OCI-LY3 (cell line): ENCODE results near the gene DPY19L2.
"Not testable (repeated sequence)": the region's sequence is repeated elsewhere in the genome, so short reads cannot be mapped to it uniquely, and the experiment has no call there.

Experiments used
- H2AFZ ChIP-seq: fragments of 200-600, 300-600 bp; shearing (Covaris generic); 2 replicates; pipeline ENCODE4 v1.6.0; 2014; ENCODE audit warnings: antibody characterized with exemption, low read depth, low read length
- H3K27ac ChIP-seq: fragments of 200-600, 300-600 bp; sonication (generic); 2 replicates; pipeline ENCODE4 v1.5.1; 2014; ENCODE audit warnings: mild to moderate bottlenecking, low read length, moderate library complexity, mixed read lengths
- H3K27me3 ChIP-seq: fragments of 200-600, 300-600 bp; sonication (generic); 2 replicates; pipeline ENCODE4 v1.6.1; 2014; ENCODE audit warnings: low read depth, low read length, mixed read lengths
- H3K36me3 ChIP-seq: fragments of 200-600, 300-600 bp; sonication (generic); replicated peaks from 2 replicates; pipeline ENCODE3; 2014; ENCODE audit warnings: low read depth, low read length, mixed read lengths
- H3K4me1 ChIP-seq: fragments of 300-600, 200-600 bp; sonication (generic); 2 replicates; pipeline ENCODE4 v1.6.1; 2014; ENCODE audit warnings: low read length, mixed read lengths
- H3K4me2 ChIP-seq: fragments of 200-600, 300-600 bp; sonication (generic); 2 replicates; pipeline ENCODE4 v1.6.1; 2014; ENCODE audit warnings: low read length, mixed read lengths
- H3K4me3 ChIP-seq: fragments of 300-600, 200-600 bp; sonication (generic); 2 replicates; pipeline ENCODE4 v1.5.1; 2014; ENCODE audit warnings: antibody characterized with exemption, mild to moderate bottlenecking, low read length, moderate library complexity
- H3K79me2 ChIP-seq: fragments of 300-600, 200-600 bp; shearing (Covaris generic); 2 replicates; pipeline ENCODE4 v1.6.1; 2014; ENCODE audit warnings: mild to moderate bottlenecking, low read length, mixed read lengths
- H3K9ac ChIP-seq: fragments of 300-600, 200-600 bp; shearing (Covaris generic); 2 replicates; pipeline ENCODE4 v1.6.0; 2014; ENCODE audit warnings: mild to moderate bottlenecking, low read length, moderate library complexity
- H3K9me3 ChIP-seq: fragments of 200-600, 300-600 bp; shearing (Covaris generic); 2 replicates; pipeline ENCODE4 v1.6.1; 2014; ENCODE audit warnings: low read length, mixed read lengths; ENCODE audit not compliant: insufficient read depth
- H4K20me1 ChIP-seq: fragments of 200-600, 300-600 bp; sonication (generic); 2 replicates; pipeline ENCODE4 v1.6.1; 2016; ENCODE audit warnings: low read length, mixed read lengths; ENCODE audit not compliant: insufficient read depth
- EZH2phosphoT487 ChIP-seq: fragments of 200-600 bp; shearing (Covaris generic); IDR thresholded peaks from 2 replicates; pipeline ENCODE4 v1.6.1; 2018; ENCODE audit warnings: antibody characterized with exemption, mixed run types, low read depth

DPY19L2 gene

DNA sequence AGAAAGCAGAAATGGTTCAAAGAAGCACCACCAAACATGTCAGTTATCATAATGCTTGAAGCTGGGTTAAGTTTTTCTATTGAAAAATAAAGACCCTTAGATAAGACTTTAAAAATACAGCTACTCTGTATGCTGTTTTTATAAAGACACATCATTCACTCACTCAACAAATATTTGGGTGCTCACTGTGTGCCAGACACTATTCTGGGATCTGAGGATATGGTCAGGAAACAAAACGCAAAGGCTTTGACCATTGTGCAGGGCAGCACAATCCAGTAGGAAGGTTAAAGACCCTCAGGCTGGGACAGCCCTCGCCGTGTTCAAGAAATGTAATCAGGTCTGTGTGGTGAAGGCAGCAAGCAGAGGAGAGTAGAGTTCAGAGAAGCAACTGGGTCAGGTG lies 38.0 kb upstream of the DPY19L2 start:
- no peaks in the 10 kb centered on the region for H3K9me3 ChIP-seq
- TF ChIP-seq EZH2phosphoT487 = no peak
- no peaks in the 10 kb centered on the region for H3K27me3 ChIP-seq
- H3K27ac ChIP-seq = no peak overlapping the region
- H3K4me1 ChIP-seq = no peaks in the 10 kb centered on the region
- no peak overlapping the region for H3K4me3 ChIP-seq
- H2AFZ ChIP-seq = no peak overlapping the region
- H3K79me2 ChIP-seq = no peaks in the 10 kb centered on the region
- H3K9ac ChIP-seq = no peak overlapping the region
- no peaks in the 10 kb centered on the region for H3K36me3 ChIP-seq
- no peak overlapping the region for H3K4me2 ChIP-seq
- no peaks in the 10 kb centered on the region for H4K20me1 ChIP-seq

DNA sequence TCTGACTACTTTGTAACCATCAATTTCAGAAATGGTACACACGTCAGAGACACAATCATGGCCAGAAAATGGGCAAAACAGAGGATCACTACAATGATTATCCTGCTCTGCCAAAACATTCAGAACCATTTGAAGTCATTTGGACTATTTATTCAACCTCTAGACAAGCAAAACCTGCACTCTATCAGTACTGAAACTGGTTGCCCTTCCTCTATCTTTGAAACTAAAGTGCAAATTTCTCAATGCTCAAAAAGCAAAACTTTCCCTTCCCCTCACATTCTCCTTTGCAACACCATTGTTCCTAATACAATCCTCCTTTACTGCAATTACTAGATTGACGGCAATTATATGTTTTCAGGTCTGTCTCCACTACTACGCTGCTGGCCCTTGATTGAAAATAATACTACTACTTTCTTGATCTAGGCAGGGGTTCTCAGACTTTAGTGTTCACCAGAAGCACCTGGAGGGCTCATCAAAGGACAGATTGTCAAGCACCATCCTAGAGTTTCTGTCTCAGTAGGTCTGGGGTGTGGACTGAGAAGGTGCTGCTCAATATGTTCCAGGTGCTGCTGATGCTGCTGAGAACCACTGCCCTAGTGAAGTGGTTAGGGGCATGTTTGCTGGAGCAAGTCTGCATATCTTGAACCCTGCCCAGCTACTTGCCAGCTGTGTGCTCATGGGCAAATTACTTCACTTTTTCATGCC lies 31.5 kb upstream of the DPY19L2 start:
- H3K9me3 ChIP-seq, H3K9ac ChIP-seq, H4K20me1 ChIP-seq, H2AFZ ChIP-seq, H3K27ac ChIP-seq, H3K79me2 ChIP-seq, H3K36me3 ChIP-seq, H3K4me3 ChIP-seq, H3K4me1 ChIP-seq, H3K27me3 ChIP-seq: not testable (repeated sequence)
- H3K4me2 ChIP-seq = peak overlapping the region; percentile 32

DNA sequence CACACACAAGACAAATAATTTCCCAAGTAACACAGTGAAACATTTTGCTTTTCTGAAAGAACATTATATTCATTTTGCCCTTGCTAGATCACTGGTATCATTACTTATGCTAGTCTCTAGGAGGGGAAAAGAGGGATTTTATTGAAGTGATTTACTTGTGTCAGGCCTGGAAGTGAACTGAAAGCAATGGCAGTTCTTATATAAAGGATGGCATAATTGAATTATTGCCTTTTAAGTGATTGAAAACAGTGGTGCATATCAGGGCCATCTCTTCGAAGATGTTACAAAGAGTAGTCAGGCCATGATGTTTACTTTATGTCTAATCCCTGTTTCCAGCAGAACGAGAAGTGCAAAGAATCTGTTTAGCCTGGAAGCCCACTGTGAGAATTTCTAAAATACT lies 30.7 kb upstream of the DPY19L2 start:
- H3K9ac ChIP-seq, H3K9me3 ChIP-seq, H2AFZ ChIP-seq, H4K20me1 ChIP-seq, H3K4me3 ChIP-seq, H3K4me2 ChIP-seq, H3K36me3 ChIP-seq, H3K27ac ChIP-seq, H3K79me2 ChIP-seq, H3K4me1 ChIP-seq, H3K27me3 ChIP-seq: not testable (repeated sequence)

DNA sequence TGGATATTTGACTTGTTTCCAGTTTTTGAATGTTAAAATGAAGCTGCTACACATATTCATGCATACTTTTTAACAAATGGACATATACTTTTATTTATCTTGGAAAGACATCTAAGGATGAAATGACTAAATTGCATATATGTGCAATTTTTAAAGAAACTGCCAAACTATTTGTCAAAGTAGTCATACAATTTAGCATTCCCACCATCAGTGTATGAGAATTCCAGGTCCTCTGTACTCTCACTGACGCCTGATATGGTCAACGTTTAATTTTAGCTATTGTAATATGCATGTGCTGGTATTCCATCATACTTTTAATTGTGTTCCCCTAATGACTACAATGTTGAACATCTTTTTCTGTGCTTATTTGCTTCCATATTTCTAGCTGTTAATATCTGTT lies 22.5 kb upstream of the DPY19L2 start:
- not testable (repeated sequence) for H3K36me3 ChIP-seq, H3K4me2 ChIP-seq

DNA sequence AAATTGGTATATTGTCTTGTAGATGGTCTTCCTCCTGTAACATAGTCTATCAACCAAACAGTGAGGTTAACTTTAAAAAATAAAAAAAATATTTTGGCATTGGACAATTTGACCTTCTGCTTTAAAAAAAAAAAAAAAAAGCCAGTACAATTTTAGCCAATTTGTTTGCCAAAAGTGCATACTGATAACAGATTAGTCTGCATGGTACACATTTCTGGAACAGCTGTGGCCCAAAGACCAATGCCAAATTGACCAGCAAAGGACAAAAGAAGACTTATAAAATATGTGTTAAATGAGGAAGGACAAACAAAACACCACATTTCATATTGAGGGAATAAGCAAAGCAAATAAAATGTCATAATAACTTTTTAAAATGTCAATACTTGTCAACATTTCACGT lies 20.8 kb upstream of the DPY19L2 start:
- not testable (repeated sequence) for H3K4me1 ChIP-seq, H2AFZ ChIP-seq, H3K36me3 ChIP-seq, H3K9me3 ChIP-seq, H3K27ac ChIP-seq, H3K27me3 ChIP-seq, H3K4me2 ChIP-seq, H4K20me1 ChIP-seq, H3K4me3 ChIP-seq, H3K79me2 ChIP-seq, H3K9ac ChIP-seq

More for the DNA sequence above, 22.5 kb upstream of the DPY19L2 start:
- H2AFZ ChIP-seq, H3K4me1 ChIP-seq, H3K27me3 ChIP-seq, H3K27ac ChIP-seq, H3K4me3 ChIP-seq, H3K79me2 ChIP-seq, H4K20me1 ChIP-seq, H3K9me3 ChIP-seq, H3K9ac ChIP-seq: not testable (repeated sequence)

DNA sequence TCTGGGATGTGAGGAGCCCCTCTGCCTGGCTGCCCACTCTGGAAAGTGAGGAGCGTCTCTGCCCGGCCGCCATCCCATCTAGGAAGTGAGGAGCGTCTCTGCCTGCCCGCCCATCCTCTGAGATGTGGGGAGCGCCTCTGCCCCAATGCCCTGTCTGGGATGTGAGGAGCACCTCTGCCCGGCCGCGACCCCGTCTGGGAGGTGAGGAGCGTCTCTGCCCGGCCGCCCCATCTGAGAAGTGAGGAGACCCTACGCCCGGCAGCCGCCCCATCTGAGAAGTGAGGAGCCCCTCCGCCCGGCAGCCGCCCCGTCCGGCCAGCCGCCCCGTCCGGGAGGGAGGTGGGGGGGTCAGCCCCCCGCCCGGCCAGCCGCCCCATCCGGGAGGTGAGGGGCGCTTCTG lies 18.3 kb upstream of the DPY19L2 start:
- H3K27ac ChIP-seq, H3K9ac ChIP-seq, H3K79me2 ChIP-seq, H3K36me3 ChIP-seq, H3K4me2 ChIP-seq, H3K4me1 ChIP-seq, H4K20me1 ChIP-seq, H3K27me3 ChIP-seq, H3K9me3 ChIP-seq, H2AFZ ChIP-seq, H3K4me3 ChIP-seq: not testable (repeated sequence)

DNA sequence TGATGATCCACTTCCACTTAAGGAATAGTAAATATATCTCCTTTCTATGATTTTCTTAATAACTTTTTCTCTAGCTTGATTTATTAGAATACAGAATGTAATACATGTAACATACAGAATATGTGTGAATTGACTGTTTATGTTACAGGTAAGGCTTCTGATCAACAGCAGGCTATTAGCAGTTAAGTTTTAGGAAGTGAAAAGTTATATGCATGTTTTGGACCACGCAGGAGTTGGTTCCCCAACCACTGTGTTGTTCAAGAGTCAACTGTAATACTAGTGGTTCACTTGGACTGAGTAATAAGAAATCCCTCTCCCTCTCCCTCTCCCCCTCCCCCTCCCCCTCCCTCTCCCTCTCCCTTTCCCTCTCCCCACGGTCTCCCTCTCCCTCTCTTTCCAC lies 17.5 kb upstream of the DPY19L2 start:
- not testable (repeated sequence) for H3K4me3 ChIP-seq, H3K9me3 ChIP-seq, H2AFZ ChIP-seq, H3K79me2 ChIP-seq, H3K36me3 ChIP-seq, H4K20me1 ChIP-seq, H3K4me2 ChIP-seq, H3K9ac ChIP-seq, H3K4me1 ChIP-seq, H3K27ac ChIP-seq, H3K27me3 ChIP-seq

DNA sequence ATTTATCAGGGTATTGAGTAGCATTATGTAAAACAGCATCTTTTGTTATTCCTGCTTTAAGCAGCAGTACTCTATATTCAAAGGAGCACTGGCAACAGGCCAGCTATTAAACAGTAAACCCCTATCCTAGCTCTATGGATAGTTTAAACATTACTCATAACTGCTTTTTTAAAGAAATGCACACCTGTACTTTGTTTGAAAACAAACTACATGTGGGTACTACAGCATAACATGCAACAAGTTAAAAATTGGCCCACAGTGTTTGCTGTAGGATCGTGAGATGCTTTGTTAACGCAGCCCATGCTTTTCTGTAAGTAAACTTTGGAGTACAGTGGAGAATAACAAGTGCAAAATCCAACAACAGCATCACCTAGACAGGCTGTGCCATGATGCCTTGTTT lies 14.3 kb upstream of the DPY19L2 start:
- H3K27me3 ChIP-seq, H3K9me3 ChIP-seq, H3K4me1 ChIP-seq, H3K4me3 ChIP-seq, H3K4me2 ChIP-seq, H3K27ac ChIP-seq, H3K79me2 ChIP-seq, H2AFZ ChIP-seq, H3K9ac ChIP-seq, H3K36me3 ChIP-seq, H4K20me1 ChIP-seq: not testable (repeated sequence)

DNA sequence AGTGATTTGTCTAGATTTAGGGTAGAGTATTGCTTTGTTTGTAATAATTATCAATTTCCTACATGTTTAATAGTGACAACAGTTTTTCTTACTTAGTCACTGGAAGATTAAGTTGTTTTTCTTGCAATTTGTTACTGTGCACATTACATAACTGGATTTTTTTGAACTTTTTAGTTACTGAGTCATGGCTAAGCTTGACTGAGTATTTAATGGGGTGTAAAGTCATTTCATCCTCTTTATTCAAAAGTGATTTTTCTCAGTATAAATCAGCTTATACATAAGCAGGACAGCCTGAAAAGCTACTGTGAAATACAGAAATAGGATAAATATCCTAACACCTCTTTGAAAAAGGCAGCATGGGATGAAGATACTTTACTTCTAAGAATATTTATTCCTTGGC lies 12.5 kb upstream of the DPY19L2 start:
- H3K79me2 ChIP-seq, H3K36me3 ChIP-seq, H3K4me3 ChIP-seq, H3K9ac ChIP-seq, H3K27me3 ChIP-seq, H4K20me1 ChIP-seq, H2AFZ ChIP-seq, H3K9me3 ChIP-seq, H3K4me1 ChIP-seq, H3K4me2 ChIP-seq, H3K27ac ChIP-seq: not testable (repeated sequence)
